Endothelial cell of umbilical vein (primary cell): ENCODE measurements around the gene M1AP. TPM values are rescaled to one million over a fixed set of nuclear protein-coding genes. Genes with fewer than 3 reads are reported as not detected.

Experiments
- BruUV-seq: library from RNA; stranded (reverse); fragments of 400-500 nt; replicated peaks from 2 replicates; lab custom pipeline; 2021; lab: Mats Ljungman, UMichigan
- CTCF ChIA-PET: fragments of 300-600, 350-600 bp; sonication (Branson Sonifier 250); formaldehyde crosslinking; loops from one replicate; lab custom pipeline; 2021; ENCODE audit warnings: antibody characterized with exemption, inconsistent platforms; lab: Charles Lee
- POLR2A ChIA-PET: fragments of 300-600, 350-600 bp; sonication (Branson Sonifier 250); formaldehyde crosslinking; loops from one replicate; lab custom pipeline; 2021; ENCODE audit warnings: antibody characterized with exemption, inconsistent platforms; lab: Charles Lee
- DNase-seq: peaks from one replicate; pipeline ENCODE4 v3.0.0-alpha.2; 2011; ENCODE audit warnings: low read depth, low spot score
- FAIRE-seq: peaks from 2 replicates; lab custom pipeline; 2011; peaks lifted over from hg19 to GRCh38; lab: Jason Lieb, UNC
- H2AFZ ChIP-seq: 2 replicates; pipeline ENCODE4 v1.6.0; 2012; ENCODE audit warnings: low read depth, low read length, control low read depth, inconsistent platforms
- H3K27ac ChIP-seq: 2 replicates; pipeline ENCODE4 v1.5.1; 2011; ENCODE audit warnings: low read depth, mild to moderate bottlenecking, control low read depth, low read length, moderate library complexity; ENCODE audit not compliant: insufficient read depth
- H3K27me3 ChIP-seq, 2 experiments: 2 replicates each; pipeline versions ENCODE4 v1.6.0 to v1.6.1; 2011; ENCODE audit warnings: low read length in 2 of 2, mixed read lengths in 1 of 2; ENCODE audit not compliant: control insufficient read depth in 2 of 2, insufficient read depth in 2 of 2
- H3K36me3 ChIP-seq, 2 experiments: 2 replicates in 1 of 2; 3 replicates in 1 of 2; pipeline ENCODE4 v1.5.1; 2011; ENCODE audit warnings: low read length in 2 of 2, mild to moderate bottlenecking in 1 of 2, moderate library complexity in 1 of 2; ENCODE audit not compliant: control insufficient read depth in 2 of 2, insufficient read depth in 2 of 2; ENCODE audit errors: extremely low read depth in 1 of 2
- H3K4me1 ChIP-seq: 3 replicates; pipeline ENCODE4 v1.5.1; 2011; ENCODE audit warnings: mild to moderate bottlenecking, low read length; ENCODE audit not compliant: control insufficient read depth, insufficient read depth; ENCODE audit errors: extremely low read depth
- H3K4me2 ChIP-seq: 2 replicates; pipeline ENCODE4 v1.6.1; 2011; ENCODE audit warnings: low read length, control low read depth, mixed read lengths; ENCODE audit not compliant: insufficient read depth
- H3K4me3 ChIP-seq, 3 experiments: fragments of 200-600 bp in 1 of 3; sonication (generic), shearing (Covaris generic) in 1 of 3; replicated peaks in 1 of 3; 2 replicates each; pipeline ENCODE4 v1.5.1; 2011 to 2016; ENCODE audit warnings: control low read depth in 3 of 3, low read length in 3 of 3, mild to moderate bottlenecking in 2 of 3, inconsistent platforms in 1 of 3, low read depth in 1 of 3, moderate library complexity in 1 of 3; ENCODE audit not compliant: insufficient read depth in 1 of 3
- H3K79me2 ChIP-seq: 2 replicates; pipeline ENCODE4 v1.6.0; 2012; ENCODE audit warnings: low read length, inconsistent platforms; ENCODE audit not compliant: control insufficient read depth, insufficient read depth
- H3K9ac ChIP-seq: replicated peaks from 2 replicates; pipeline ENCODE3; 2011; ENCODE audit warnings: low read length, control low read depth; ENCODE audit not compliant: insufficient read depth; ENCODE audit errors: extremely low read depth
- H3K9me1 ChIP-seq: replicated peaks from 3 replicates; pipeline ENCODE4 v1.6.0; 2011; ENCODE audit warnings: mild to moderate bottlenecking, low read length; ENCODE audit not compliant: control insufficient read depth, insufficient read depth; ENCODE audit errors: extremely low read depth
- H3K9me3 ChIP-seq: replicated peaks from 2 replicates; pipeline ENCODE4 v1.5.1; 2012; ENCODE audit warnings: low read length, inconsistent platforms; ENCODE audit not compliant: control insufficient read depth, insufficient read depth
- H4K20me1 ChIP-seq: replicated peaks from 2 replicates; pipeline ENCODE3; 2011; ENCODE audit warnings: mild to moderate bottlenecking, low read length; ENCODE audit not compliant: control insufficient read depth, insufficient read depth; ENCODE audit errors: extremely low read depth
- EZH2 ChIP-seq: IDR thresholded peaks from 2 replicates; pipeline ENCODE4 v1.6.1; 2012; ENCODE audit warnings: borderline replicate concordance, low read depth, mild to moderate bottlenecking, moderate library complexity, low read length, inconsistent platforms; ENCODE audit not compliant: severe bottlenecking
- FOS ChIP-seq: IDR thresholded peaks from 2 replicates; pipeline ENCODE4 v1.6.1; 2011; ENCODE audit warnings: mild to moderate bottlenecking, low read length, moderate library complexity, borderline replicate concordance; ENCODE audit not compliant: insufficient read depth
- GATA2 ChIP-seq: IDR thresholded peaks from 2 replicates; pipeline ENCODE4 v1.7.0; 2011; ENCODE audit warnings: low read depth, mild to moderate bottlenecking, moderate library complexity, mixed read lengths, low read length; ENCODE audit not compliant: insufficient read length, insufficient read depth
- MYC ChIP-seq: IDR thresholded peaks from one replicate; pipeline ENCODE4 v1.6.1; 2011; ENCODE audit warnings: mild to moderate bottlenecking, low read depth, low read length
- POLR2A ChIP-seq: IDR thresholded peaks from 2 replicates; pipeline ENCODE4 v1.6.1; 2012; ENCODE audit warnings: low read depth, mild to moderate bottlenecking, control low read depth, low read length
- POLR2AphosphoS5 ChIP-seq: IDR thresholded peaks from 2 replicates; pipeline ENCODE4 v1.6.1; 2012; ENCODE audit warnings: low read depth, mild to moderate bottlenecking, control low read depth, low read length, moderate library complexity; ENCODE audit not compliant: insufficient read depth
- dilution Hi-C: fragments of 300-500 bp; cut with MboI; formaldehyde crosslinking; loops from one replicate; pipeline ENCODE4 v1.15.0; 2019; ENCODE audit warnings: low sequenced_read_pairs; ENCODE audit not compliant: extremely low pct_ligation_motif_present
- intact Hi-C: fragments of 100-400 bp; cut with micrococcal nuclease; formaldehyde crosslinking; loops from one replicate; pipeline ENCODE4 v1.10.0; 2022
- polyA plus RNA-seq, 4 experiments: library from polyadenylated mRNA; depleted of rRNA in 3 of 4; stranded (reverse) in 3 of 4; unstranded in 1 of 4; fragments of >200 nt; gene quantifications; 2 replicates each; pipeline versions ENCODE4 v1.2.1 to v1.2.3, GENCODE V29; 2011 to 2012; ENCODE audit warnings: missing spikeins in 1 of 4
- total RNA-seq: library from RNA; stranded (reverse); gene quantifications from 2 replicates; pipeline ENCODE4 v1.2.3, GENCODE V29; 2021
- TF ChIP-seq, protein P1 (sequence below): IDR thresholded peaks from 2 replicates; pipeline ENCODE4 v1.6.1; 2011; ENCODE audit not compliant: insufficient read depth, insufficient read length
- TF ChIP-seq, protein P2 (sequence below), 2 donors: IDR thresholded peaks; 1 replicate in 1 of 2; 2 replicates in 1 of 2; pipeline ENCODE4 v1.5.1; 2011; ENCODE audit warnings: low read length in 2 of 2, mild to moderate bottlenecking in 2 of 2, moderate library complexity in 2 of 2, control low read depth in 1 of 2, inconsistent platforms in 1 of 2, low read depth in 1 of 2; ENCODE audit not compliant: insufficient read depth in 1 of 2; ENCODE audit errors: extremely low read depth in 1 of 2

The M1AP gene
- total and polyA plus RNA-seq, 2 donors (not counting 3 experiments of a cell fraction or from before 2014, with no cell fraction given): 0.04 TPM; not detected in 1

- intact Hi-C loops: no loop called here
- no peak for DNase-seq
- Histone ChIP-seq H2AFZ (no peak overlapping the region), H3K4me2 (no peak overlapping the region), H3K36me3 (no peaks in the 10 kb centered on the region), H3K4me3 (no peak overlapping the region), H3K4me1 (no peaks in the 10 kb centered on the region), H3K9me3 (no peaks in the 10 kb centered on the region), H4K20me1 (no peaks in the 10 kb centered on the region), H3K9me1 (no peaks in the 10 kb centered on the region), H3K9ac (no peak overlapping the region), H3K27ac (no peak overlapping the region), H3K79me2 (no peaks in the 10 kb centered on the region), H3K27me3 (peaks cover 9 to 18% of the 10 kb centered on the region in 2 experiments)
- dilution Hi-C loops: no loop called here
- POLR2A ChIA-PET: no interaction called here
- BruUV-seq: no TSS peak
- TF ChIP-seq POLR2A (no peak), POLR2AphosphoS5 (no peak), EZH2 (no peak), MYC (no peak), FOS (no peak), GATA2 (no peak)
- TF ChIP-seq, protein P1, sequence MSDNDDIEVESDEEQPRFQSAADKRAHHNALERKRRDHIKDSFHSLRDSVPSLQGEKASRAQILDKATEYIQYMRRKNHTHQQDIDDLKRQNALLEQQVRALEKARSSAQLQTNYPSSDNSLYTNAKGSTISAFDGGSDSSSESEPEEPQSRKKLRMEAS: no peak
- FAIRE-seq: no peak
- CTCF ChIA-PET: interaction anchor here (1.0 to 1.4 kb wide), 2 partner anchors 29 to 190 kb away, joined by 3 to 4 read pairs; no protein-coding TSS in a partner anchor
Observed at GRCh38 chr2:74685408-74685807, 37.3 kb upstream of the M1AP start.

- Histone ChIP-seq H3K79me2 (no peaks in the 10 kb centered on the region), H3K4me2 (no peak overlapping the region), H3K4me1 (no peaks in the 10 kb centered on the region), H3K27me3 (peaks cover 2 to 3% of the 10 kb centered on the region in 2 experiments), H4K20me1 (no peaks in the 10 kb centered on the region), H3K9ac (no peak overlapping the region), H3K4me3 (no peak overlapping the region), H3K36me3 (no peaks in the 10 kb centered on the region), H3K9me1 (no peaks in the 10 kb centered on the region), H3K27ac (no peak overlapping the region), H3K9me3 (no peaks in the 10 kb centered on the region), H2AFZ (no peak overlapping the region)
- DNase-seq: no peak
- TF ChIP-seq, protein P2, sequence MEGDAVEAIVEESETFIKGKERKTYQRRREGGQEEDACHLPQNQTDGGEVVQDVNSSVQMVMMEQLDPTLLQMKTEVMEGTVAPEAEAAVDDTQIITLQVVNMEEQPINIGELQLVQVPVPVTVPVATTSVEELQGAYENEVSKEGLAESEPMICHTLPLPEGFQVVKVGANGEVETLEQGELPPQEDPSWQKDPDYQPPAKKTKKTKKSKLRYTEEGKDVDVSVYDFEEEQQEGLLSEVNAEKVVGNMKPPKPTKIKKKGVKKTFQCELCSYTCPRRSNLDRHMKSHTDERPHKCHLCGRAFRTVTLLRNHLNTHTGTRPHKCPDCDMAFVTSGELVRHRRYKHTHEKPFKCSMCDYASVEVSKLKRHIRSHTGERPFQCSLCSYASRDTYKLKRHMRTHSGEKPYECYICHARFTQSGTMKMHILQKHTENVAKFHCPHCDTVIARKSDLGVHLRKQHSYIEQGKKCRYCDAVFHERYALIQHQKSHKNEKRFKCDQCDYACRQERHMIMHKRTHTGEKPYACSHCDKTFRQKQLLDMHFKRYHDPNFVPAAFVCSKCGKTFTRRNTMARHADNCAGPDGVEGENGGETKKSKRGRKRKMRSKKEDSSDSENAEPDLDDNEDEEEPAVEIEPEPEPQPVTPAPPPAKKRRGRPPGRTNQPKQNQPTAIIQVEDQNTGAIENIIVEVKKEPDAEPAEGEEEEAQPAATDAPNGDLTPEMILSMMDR (IDR thresholded peaks at IDR 0.05; ENCODE audit: extremely low read depth in 1 of 2, insufficient read depth in 1 of 2, low read depth in 1 of 2, low read length in 2 of 2): no peak
- BruUV-seq: no TSS peak
- dilution Hi-C loops: no loop called here
- FAIRE-seq: no peak
- POLR2A ChIA-PET: no interaction called here
- CTCF ChIA-PET: interaction anchor here (1.7 to 2.1 kb wide), 2 partner anchors 8 to 11 kb away, joined by 5 read pairs; no protein-coding TSS in a partner anchor
- intact Hi-C loops: no loop called here
Observed at GRCh38 chr2:74682501-74682900, 34.4 kb upstream of the M1AP start.
